H54 (cell line): Measurements from ENCODE around the gene CCDC89.

Source experiments
- DNase-seq: peaks from one replicate; pipeline ENCODE4 v3.0.0; 2011; ENCODE audit warnings: low spot score, mixed read lengths; ENCODE audit not compliant: insufficient read length
- FAIRE-seq: peaks from 3 replicates; lab custom pipeline; 2011; peaks lifted over from hg19 to GRCh38; lab: Jason Lieb, UNC
- POLR2A ChIP-seq: IDR thresholded peaks from 2 replicates; pipeline ENCODE4 v1.6.1; 2011; ENCODE audit warnings: low read depth, mild to moderate bottlenecking, low read length

The CCDC89 gene

DNA sequence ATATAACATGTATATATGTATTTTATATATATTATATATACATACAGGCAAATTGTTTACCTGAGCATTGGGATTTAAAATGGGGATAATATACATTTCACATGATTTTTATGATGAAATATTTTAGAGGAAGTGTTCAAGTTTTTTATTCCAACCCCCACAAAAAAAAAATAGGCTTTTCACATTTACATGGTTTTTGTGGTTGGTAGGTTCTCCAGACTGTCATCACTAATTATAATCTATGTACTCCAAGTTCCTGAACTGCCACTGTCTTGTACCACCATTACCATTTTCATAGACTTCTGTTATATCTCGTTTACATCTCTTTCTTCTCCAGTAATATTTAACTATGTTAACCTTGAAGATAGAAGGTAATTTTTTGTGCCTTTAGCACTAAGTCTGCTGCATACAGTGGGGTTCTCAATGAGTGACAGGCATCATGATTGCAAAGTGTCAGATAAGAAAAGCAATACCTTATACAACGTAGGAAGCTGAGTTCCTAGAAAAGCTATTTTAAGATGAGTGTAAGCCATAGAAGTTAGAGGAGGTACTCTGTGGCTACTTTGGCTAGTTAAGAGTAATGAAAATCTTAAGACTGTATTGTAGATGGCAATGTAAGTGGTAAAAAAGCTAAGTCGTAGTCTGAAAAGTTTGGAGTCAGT, 33.1 kb downstream of the CCDC89 start:
- FAIRE-seq (no peak), DNase-seq (no peak)
- TF ChIP-seq POLR2A = no peak

DNA sequence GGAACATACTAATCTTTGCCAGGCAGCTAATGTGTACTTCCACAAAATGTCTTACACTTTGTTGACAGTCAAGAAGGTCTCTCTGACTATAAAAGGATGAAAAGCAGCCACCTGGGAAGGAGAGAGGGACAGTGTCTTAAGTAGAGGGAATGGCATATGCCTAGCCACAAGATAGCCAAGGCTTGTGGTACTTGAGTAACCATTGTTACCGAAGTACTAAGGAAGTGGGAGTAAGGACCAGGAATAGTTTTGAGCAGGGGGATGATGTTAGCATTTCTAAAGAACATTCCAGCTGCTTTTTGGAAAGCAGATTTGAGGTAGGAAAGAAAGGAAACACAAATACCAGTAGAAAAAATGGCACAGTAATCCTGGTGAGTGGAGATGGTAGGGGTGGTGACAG, 34.9 kb downstream of the CCDC89 start:
- no peak for DNase-seq

GRCh38 chr11:85647604-85648299, 38.2 kb downstream of the CCDC89 start, which contains the start of gene TMEM126A:
Gene TMEM126A (plus strand): TSS chr11:85647967. CDS start chr11:85650256, 2,289 bp downstream.
- TF ChIP-seq POLR2A = peak; percentile 86
- peak; percentile 98 for FAIRE-seq
- peak; percentile 89 for DNase-seq

More for the DNA sequence above, 34.9 kb downstream of the CCDC89 start:
- no peak for FAIRE-seq
- no peak for TF ChIP-seq POLR2A

DNA sequence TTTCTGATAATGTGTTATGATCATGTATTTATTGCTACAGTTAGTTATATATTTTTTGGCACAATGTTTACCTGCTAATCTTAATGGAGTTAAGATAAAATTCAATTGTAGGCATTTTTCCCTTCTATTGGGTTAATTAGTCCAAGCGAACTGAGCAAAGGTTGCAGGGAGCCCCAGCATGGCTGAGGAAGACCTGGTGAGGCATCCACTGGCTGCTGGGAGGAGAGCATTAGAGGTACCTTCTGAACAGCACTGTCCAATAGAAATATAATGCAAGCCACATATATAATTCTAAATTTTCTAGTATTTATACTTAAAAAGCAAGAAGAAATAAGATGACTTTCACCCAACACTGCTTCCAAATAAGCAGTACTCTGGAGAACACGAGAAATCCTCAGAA, 38.9 kb downstream of the CCDC89 start:
- FAIRE-seq = no peak
- DNase-seq = no peak
- TF ChIP-seq POLR2A = no peak

DNA sequence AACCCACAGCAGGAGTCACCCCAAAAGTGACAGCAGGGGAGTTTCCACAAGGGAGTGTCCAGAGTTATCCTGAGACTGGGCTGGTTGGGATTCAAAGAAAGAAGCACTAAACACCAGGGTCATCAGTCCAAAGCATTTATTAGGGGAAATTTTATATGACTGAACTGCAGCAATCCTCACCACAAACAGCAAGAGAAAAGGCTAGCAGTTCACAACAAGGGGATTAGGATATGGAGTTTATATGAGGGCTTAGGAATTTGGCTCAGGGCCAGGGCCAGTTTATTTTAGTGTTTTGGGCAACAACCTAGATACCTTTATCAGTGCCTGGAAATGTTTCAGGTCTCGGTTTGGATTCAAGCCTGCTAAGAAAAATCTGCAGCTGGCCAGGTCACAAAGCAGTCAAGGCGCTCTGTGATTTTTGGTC, 42.8 kb downstream of the CCDC89 start:
- FAIRE-seq (peak; percentile 38), DNase-seq (no peak)
- no peak for TF ChIP-seq POLR2A

GRCh38 chr11:85634747-85635146, 51.2 kb downstream of the CCDC89 start:
- no peak for DNase-seq
- TF ChIP-seq POLR2A = no peak
- FAIRE-seq = no peak
